K562 (cell line): ENCODE measurements around the gene TACR1. TPM values are rescaled to one million over a fixed set of nuclear protein-coding genes. Genes with fewer than 3 reads are reported as not detected.

Experiments
- ATAC-seq: fragments of 200-7000 bp; cut with Tn5 transposase; 3 replicates; pipeline ENCODE4 v1.9.1; 2020; ENCODE audit warnings: moderate library complexity
- BruUV-seq: library from RNA; stranded (reverse); fragments of 400-500 nt; replicated peaks from 2 replicates; lab custom pipeline; 2021; lab: Mats Ljungman, UMichigan
- CTCF ChIA-PET: fragments of 300-600 bp; formaldehyde crosslinking; extraction: SDS; loops from one replicate; lab custom pipeline; 2021; ENCODE audit warnings: low intra/inter-chr PET ratio; lab: Yijun Ruan, JAX
- POLR2A ChIA-PET: fragments of 300-600, 350-650 bp; sonication (Branson Sonifier 250); formaldehyde crosslinking; extraction: SDS; loops from one replicate; lab custom pipeline; 2021; ENCODE audit warnings: antibody characterized with exemption, inconsistent platforms; lab: Yijun Ruan, JAX
- DNase-seq, 4 experiments: peaks; one replicate each; pipeline versions ENCODE4 v3.0.0 to v3.0.0-alpha.2; 2011 to 2018; ENCODE audit warnings: low spot score in 3 of 4, mixed read lengths in 3 of 4; ENCODE audit errors: extremely low read depth in 1 of 4
- FAIRE-seq: peaks from 2 replicates; lab custom pipeline; 2011; peaks lifted over from hg19 to GRCh38; lab: Jason Lieb, UNC
- H2AFZ ChIP-seq: 2 replicates; pipeline ENCODE4 v1.6.0; 2011; ENCODE audit warnings: low read depth, low read length, control low read depth, inconsistent platforms
- H3K27ac ChIP-seq: fragments of 200-600 bp; 3 replicates; pipeline ENCODE4 v1.8.0; 2011; ENCODE audit warnings: low read depth, mild to moderate bottlenecking, control low read depth, inconsistent platforms, low read length, moderate library complexity, mixed read lengths; ENCODE audit errors: extremely low read depth
- H3K27me3 ChIP-seq, 2 experiments: fragments of 300-600 bp in 1 of 2; 2 replicates in 1 of 2; 3 replicates in 1 of 2; pipeline versions ENCODE4 v1.6.0 to v1.8.0; 2011; ENCODE audit warnings: inconsistent platforms in 2 of 2, low read length in 2 of 2, mild to moderate bottlenecking in 1 of 2, mixed read lengths in 1 of 2, moderate library complexity in 1 of 2; ENCODE audit not compliant: control insufficient read depth in 2 of 2, insufficient read depth in 2 of 2
- H3K36me3 ChIP-seq: fragments of 300-600 bp; 3 replicates; pipeline ENCODE4 v1.8.0; 2011; ENCODE audit warnings: mild to moderate bottlenecking, low read length, inconsistent platforms; ENCODE audit not compliant: control insufficient read depth, insufficient read depth
- H3K4me1 ChIP-seq, 2 experiments: fragments of 200-600 bp in 1 of 2; replicated peaks in 1 of 2; 2 replicates in 1 of 2; 3 replicates in 1 of 2; pipeline versions ENCODE4 v1.5.1 to v1.8.0; 2011; ENCODE audit warnings: inconsistent platforms in 2 of 2, low read length in 2 of 2, mild to moderate bottlenecking in 1 of 2, mixed read lengths in 1 of 2, moderate library complexity in 1 of 2; ENCODE audit not compliant: control insufficient read depth in 2 of 2, insufficient read depth in 2 of 2
- H3K4me2 ChIP-seq: 2 replicates; pipeline ENCODE4 v1.6.1; 2011; ENCODE audit warnings: low read length, control low read depth, inconsistent platforms, mixed read lengths; ENCODE audit not compliant: insufficient read depth
- H3K4me3 ChIP-seq: fragments of 200-600 bp; sonication (generic), shearing (Covaris generic); 2 replicates; pipeline ENCODE4 v1.5.1; 2016; ENCODE audit warnings: control low read depth, inconsistent platforms
- H3K79me2 ChIP-seq: fragments of 200-600 bp; 3 replicates; pipeline ENCODE4 v1.8.0; 2011; ENCODE audit warnings: low read length, inconsistent platforms; ENCODE audit not compliant: control insufficient read depth, insufficient read depth
- H3K9ac ChIP-seq, 2 experiments: 2 replicates each; pipeline versions ENCODE4 v1.6.0 to v1.6.1; 2011; ENCODE audit warnings: low read depth in 2 of 2, low read length in 2 of 2, control low read depth in 1 of 2, inconsistent platforms in 1 of 2, mild to moderate bottlenecking in 1 of 2, mixed read lengths in 1 of 2; ENCODE audit not compliant: insufficient read depth in 1 of 2
- H3K9me1 ChIP-seq: one replicate; pipeline ENCODE4 v1.6.0; 2011; ENCODE audit warnings: inconsistent platforms, mild to moderate bottlenecking, low read length, moderate library complexity; ENCODE audit not compliant: control insufficient read depth, insufficient read depth
- H3K9me3 ChIP-seq: replicated peaks from 2 replicates; pipeline ENCODE4 v1.5.1; 2011; ENCODE audit warnings: low read depth, low read length, inconsistent platforms; ENCODE audit not compliant: control insufficient read depth, insufficient read depth
- H4K20me1 ChIP-seq: replicated peaks from 2 replicates; pipeline ENCODE4 v1.6.1; 2011; ENCODE audit warnings: low read length, inconsistent platforms, mixed read lengths; ENCODE audit not compliant: control insufficient read depth, insufficient read depth
- CEBPB ChIP-seq: fragments of 450-650 bp; IDR thresholded peaks from 2 replicates; pipeline ENCODE4 v1.6.1; 2016; ENCODE audit warnings: missing genetic modification characterization, missing compliant biosample characterization
- DACH1 ChIP-seq: fragments of 450-650 bp; IDR thresholded peaks from 2 replicates; pipeline ENCODE4 v1.6.1; 2018; ENCODE audit not compliant: partially characterized antibody
- WGBS: fragments of 100-300 bp; shearing (Covaris generic); methylation state at CpG from one replicate; pipeline ENCODE4 v1.1.6; 2016; ENCODE audit warnings: low coverage, mixed read lengths; ENCODE audit not compliant: insufficient coverage; ENCODE audit errors: missing lambda C conversion rate; 5-methylcytosine and 5-hydroxymethylcytosine counted together
- in situ Hi-C: fragments of 300-500 bp; cut with MboI; formaldehyde crosslinking; loops from 4 replicates; pipeline ENCODE4 v1.15.0; 2018; ENCODE audit warnings: inconsistent platforms, mixed read lengths
- intact Hi-C: fragments of 100-400 bp; cut with micrococcal nuclease; formaldehyde crosslinking; loops from 2 replicates; pipeline ENCODE4 v1.14.2; 2022
- polyA plus RNA-seq, 8 experiments: library from polyadenylated mRNA; depleted of rRNA in 4 of 8; stranded (reverse) in 5 of 8; unstranded in 3 of 8; fragments of >200 nt; fragmentation: Nextera tagmentation in 2 of 8; fragmentation: Illumina TruSeq in 1 of 8; extraction: Ambion mirVana in 2 of 8; extraction: Trizol in 1 of 8; gene quantifications; 2 replicates each; pipeline versions ENCODE4 v1.2.1 to v1.2.3, GENCODE V29; 2011 to 2014; ENCODE audit warnings: inconsistent platforms in 1 of 8, missing spikeins in 1 of 8
- total RNA-seq, 7 experiments: library from RNA; depleted of rRNA in 6 of 7; stranded (reverse); fragments of >200 nt in 6 of 7; fragmentation: Illumina TruSeq in 2 of 7; extraction: Trizol in 2 of 7; gene quantifications; 2 replicates each; pipeline versions ENCODE4 v1.2.1 to v1.2.3, GENCODE V29; 2011 to 2021; ENCODE audit warnings: low replicate concordance in 1 of 7
- TF ChIP-seq, protein P1 (sequence below): fragments of 250-450 bp; sonication (Bioruptor Pico); IDR thresholded peaks from 2 replicates; pipeline ENCODE4 v1.5.0; 2022; ENCODE audit warnings: mild to moderate bottlenecking

The TACR1 gene
- total and polyA plus RNA-seq, 9 of the 15 experiments (the other 6 are each of a cell fraction or from before 2014, with no cell fraction given): not detected

DNA sequence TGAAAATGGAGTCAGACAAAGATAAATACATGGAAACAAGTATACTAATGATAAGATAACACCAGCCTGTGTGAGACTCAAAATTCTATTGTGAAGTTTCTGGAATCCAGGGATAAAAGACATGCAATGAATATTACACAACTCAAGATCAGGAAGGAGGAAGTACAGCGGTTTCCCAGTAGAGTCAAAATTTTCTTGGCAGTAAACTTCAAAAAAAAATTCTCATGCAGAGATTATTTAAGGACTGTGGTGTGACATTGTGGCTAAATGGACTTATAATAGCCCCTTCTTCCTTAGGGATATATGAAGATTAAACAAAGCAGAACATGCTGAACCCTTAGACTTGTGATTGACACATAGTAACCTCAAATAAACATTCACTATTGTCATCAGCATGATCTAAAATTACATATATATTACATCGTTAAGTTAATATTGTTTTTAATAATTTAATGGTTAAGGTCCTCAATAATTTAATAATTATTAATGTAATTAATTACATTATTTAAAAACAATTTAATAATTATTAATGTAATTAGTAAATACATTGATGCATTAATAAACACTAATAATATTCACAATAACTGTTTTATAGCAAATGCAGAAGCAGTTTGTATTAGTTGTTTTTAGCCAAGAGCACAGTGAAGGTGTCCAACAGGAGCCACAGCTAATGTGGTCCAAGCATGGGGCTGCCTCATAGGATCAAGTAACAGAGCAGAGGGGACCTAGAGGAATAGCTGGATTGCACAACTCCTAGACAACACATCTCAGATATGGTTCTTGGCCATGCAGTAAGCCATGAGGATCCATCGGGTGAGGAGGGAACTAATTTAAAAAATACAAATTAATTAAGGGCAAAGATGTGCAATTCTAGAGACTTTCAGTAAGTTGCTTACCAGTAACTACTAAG is 163.6 kb downstream of the TACR1 start:
- in situ Hi-C loops (loop anchor here (10.0 kb wide), 1 partner anchor 341 kb away; no protein-coding TSS in a partner anchor), intact Hi-C loops (no loop called here)
- ChIA-PET POLR2A (no interaction called here), CTCF (no interaction called here)
- DNase-seq: no peak
- H3K4me1 ChIP-seq: no peaks in the 10 kb centered on the region
- BruUV-seq: no TSS peak
- ATAC-seq: no peak
- H3K36me3 ChIP-seq: no peaks in the 10 kb centered on the region
- TF ChIP-seq, protein P1, sequence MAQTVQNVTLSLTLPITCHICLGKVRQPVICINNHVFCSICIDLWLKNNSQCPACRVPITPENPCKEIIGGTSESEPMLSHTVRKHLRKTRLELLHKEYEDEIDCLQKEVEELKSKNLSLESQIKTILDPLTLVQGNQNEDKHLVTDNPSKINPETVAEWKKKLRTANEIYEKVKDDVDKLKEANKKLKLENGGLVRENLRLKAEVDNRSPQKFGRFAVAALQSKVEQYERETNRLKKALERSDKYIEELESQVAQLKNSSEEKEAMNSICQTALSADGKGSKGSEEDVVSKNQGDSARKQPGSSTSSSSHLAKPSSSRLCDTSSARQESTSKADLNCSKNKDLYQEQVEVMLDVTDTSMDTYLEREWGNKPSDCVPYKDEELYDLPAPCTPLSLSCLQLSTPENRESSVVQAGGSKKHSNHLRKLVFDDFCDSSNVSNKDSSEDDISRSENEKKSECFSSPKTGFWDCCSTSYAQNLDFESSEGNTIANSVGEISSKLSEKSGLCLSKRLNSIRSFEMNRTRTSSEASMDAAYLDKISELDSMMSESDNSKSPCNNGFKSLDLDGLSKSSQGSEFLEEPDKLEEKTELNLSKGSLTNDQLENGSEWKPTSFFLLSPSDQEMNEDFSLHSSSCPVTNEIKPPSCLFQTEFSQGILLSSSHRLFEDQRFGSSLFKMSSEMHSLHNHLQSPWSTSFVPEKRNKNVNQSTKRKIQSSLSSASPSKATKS: no peak
- TF ChIP-seq CEBPB (tag) (0 out of 2 replicates have a peak, but pooled peaks have one; percentile 11), DACH1 (peak; percentile 74)
- WGBS: 3% methylated on average over 3 of the region's 3 CpGs
- FAIRE-seq: no peak
- H3K9ac ChIP-seq: no peak overlapping the region
- H3K27ac ChIP-seq: no peak overlapping the region
- no peaks in the 10 kb centered on the region for H3K9me1 ChIP-seq
- H3K4me2 ChIP-seq: no peak overlapping the region
- no peak overlapping the region for H3K4me3 ChIP-seq
- no peaks in the 10 kb centered on the region for H3K79me2 ChIP-seq
- no peaks in the 10 kb centered on the region for H4K20me1 ChIP-seq
- no peaks in the 10 kb centered on the region for H3K27me3 ChIP-seq
- no peak overlapping the region for H2AFZ ChIP-seq
- no peaks in the 10 kb centered on the region for H3K9me3 ChIP-seq
